Measurements from ENCODE around the gene ADIG.

ADIG gene

DNA sequence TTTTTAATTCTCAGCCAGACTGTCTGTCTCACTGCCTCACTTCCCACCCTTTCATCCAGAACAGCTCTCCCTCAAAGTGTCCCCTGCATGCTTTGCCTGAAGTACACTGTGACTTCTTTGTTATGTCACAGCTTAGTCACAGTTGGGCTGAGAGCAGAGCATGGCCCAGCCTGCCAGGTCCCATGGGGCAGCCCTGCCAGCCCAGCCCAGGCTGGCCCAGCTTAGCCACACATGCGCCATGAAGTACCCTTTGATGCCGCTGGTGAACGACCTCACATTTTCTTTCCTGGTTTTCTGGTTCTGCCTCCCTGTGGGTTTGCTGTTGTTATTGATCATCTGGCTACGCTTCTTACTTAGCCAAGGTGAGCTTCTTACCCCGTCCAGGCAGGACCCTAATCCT, at the start of gene ADIG:
Gene ADIG (plus strand): TSS at position 185 of the 400 bp plus-strand sequence. CDS start 54 bp downstream, at position 239.
- no peak for DNase-seq (ENCODE audit: low read depth in 2 of 2)

- DNase-seq (ENCODE audit: low read depth in 2 of 2) = peak in 1 of 2 donors; percentile 2
These were observed 46.2 kb upstream of the ADIG start for GRCh38 chr20:38534756-38535155.

DNA sequence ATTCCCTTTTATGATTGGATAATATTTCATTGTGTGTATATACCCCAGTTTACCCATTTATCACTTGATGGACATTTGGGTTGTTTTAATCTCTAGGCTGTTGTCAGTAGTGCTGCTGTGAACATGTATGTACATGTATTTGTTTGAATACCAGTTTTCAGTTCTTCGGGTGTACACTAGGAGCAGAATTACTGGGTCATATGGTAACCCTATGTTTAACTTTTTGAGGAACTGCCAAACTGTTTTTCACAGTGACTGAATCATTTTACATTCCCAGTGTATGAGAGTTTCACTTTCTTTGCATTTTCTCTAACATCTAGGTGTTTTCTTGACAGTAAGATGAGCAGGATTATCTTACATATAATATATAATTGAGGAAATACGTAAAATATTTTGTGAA, 44.7 kb upstream of the ADIG start:
- no peak for DNase-seq (ENCODE audit: low read depth in 2 of 2)

- no peak for DNase-seq (ENCODE audit: low read depth in 2 of 2)
These were observed 43.8 kb upstream of the ADIG start for GRCh38 chr20:38537176-38537575.

DNA sequence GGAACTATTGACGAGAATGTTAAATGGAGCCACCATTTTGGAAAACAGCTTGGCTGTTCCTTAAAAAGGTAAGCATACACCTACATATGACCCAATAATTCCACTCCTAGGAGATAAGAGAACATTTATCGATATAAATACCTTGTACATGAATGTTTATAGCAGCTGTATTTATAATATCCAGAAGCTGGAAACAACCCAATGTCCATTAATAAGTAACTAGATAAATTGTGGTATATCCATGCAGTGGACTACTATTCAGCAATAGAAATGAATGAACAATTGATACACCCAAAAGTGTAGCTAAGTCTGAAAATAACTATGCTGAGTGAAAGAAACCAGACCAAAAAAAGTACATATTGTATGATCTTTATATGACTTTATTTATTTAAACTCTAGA, 42.2 kb upstream of the ADIG start:
- no peak for DNase-seq (ENCODE audit: low read depth in 2 of 2)

GRCh38 chr20:38543014-38543906, 37.7 kb upstream of the ADIG start:
- DNase-seq (ENCODE audit: low read depth in 2 of 2) = no peak

DNA sequence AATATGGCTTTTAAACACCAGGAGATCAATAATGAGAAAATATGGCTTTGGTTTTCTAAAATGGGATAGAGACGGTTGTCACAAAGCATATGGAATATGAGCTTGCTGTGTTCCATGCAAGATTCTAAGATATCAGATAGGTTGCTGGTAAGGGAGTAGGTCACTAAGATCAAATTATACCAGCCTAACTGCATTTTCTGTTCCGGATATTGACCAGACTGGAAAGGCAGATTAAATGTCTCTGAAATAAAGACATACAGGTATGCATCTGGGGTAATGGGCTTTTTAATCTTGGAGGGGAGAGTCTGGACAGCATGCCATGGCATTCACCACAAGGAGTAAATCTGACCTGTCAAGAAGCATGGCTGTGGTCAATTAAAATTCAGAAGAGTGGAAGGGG, 35.2 kb upstream of the ADIG start:
- no peak for DNase-seq (ENCODE audit: low read depth in 2 of 2)

- no peak for DNase-seq (ENCODE audit: low read depth in 2 of 2)
These were observed 33.5 kb upstream of the ADIG start for GRCh38 chr20:38547288-38548085.

DNA sequence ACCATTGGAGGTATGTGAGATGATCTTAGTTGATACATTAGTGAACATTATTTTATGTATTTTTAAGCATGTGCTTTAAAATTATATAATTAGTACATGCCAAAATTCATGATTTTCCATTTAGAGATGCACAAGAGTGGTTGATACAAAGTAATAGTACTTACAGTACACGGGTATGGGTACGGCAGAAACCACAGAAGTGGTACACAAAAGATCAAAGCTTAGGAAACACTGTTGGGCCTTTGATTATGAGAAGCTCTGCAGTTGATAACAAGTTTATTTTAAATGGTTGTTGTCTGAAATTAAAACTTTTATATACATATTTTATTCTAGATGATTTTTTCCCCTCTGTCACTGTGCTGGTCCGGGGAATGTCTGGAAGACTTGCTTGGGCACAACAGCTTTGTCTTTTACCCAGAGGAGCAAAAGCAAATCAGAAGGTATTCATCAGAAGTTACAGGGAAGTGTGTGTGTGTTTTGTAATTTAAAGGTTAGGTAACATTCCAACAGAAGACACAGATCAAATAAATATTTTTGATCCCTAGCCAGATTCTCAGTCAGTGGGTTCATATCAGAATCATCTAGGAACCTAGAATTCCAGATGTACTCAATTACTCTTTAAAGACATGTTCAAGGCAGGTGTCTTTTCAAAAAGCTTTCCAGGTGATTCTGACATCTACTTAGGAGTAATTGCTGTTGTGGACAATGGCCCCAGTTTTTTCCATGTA, 32.5 kb upstream of the ADIG start:
- DNase-seq (ENCODE audit: low read depth in 2 of 2) = no peak

DNA sequence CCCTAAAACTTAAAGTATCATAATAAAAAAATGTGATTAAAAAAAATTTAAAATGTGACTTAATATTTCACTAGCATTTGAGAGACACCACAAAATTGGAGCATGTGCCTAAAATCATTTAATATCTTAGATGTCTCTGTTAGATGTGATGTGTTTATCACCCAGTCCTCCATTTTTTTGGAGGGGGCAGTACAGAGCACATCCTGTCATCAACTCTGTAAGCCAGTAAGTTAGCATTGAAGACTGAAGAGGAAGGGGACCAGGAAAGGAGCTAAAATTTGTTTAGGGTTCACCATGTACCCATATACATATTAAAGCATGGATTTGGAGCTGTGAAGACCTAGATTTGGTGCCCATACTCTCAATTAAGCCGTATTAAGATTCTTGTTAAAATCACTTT, 30.7 kb upstream of the ADIG start:
- no peak for DNase-seq (ENCODE audit: low read depth in 2 of 2)

DNA sequence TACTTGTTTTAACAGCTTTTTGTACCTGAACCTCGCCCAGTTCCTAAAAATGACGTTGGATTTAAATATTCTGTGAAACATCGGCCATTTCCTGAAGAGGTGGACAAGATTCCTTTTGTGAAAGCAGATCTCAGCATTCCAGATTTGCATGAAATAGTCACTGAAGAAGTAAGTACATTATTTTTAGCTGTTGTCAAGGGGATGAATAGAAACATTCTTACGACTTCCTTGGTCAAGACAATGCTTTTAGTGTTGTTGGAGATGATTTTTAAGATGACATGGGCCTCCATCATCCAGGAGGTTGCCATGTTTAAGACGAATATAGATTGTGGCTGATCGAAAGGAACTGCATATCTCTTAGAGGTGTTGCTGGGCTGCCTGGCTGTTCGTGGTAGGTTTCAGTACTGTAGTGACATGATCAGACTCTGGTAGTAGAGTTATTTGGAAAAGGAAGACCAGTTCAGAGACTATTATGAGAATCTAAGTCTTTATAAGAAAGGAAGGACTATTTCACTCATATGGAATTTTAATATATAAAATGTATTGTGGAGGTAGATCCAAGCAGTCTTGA, 29.9 kb upstream of the ADIG start:
- no peak for DNase-seq (ENCODE audit: low read depth in 2 of 2)

- no peak for DNase-seq (ENCODE audit: low read depth in 2 of 2)
These were observed 26.0 kb upstream of the ADIG start for GRCh38 chr20:38554986-38555385.

GRCh38 chr20:38555395-38555794, 25.6 kb upstream of the ADIG start:
- DNase-seq (ENCODE audit: low read depth in 2 of 2) = no peak

GRCh38 chr20:38557174-38557573, 23.8 kb upstream of the ADIG start:
- DNase-seq (ENCODE audit: low read depth in 2 of 2) = no peak

DNA sequence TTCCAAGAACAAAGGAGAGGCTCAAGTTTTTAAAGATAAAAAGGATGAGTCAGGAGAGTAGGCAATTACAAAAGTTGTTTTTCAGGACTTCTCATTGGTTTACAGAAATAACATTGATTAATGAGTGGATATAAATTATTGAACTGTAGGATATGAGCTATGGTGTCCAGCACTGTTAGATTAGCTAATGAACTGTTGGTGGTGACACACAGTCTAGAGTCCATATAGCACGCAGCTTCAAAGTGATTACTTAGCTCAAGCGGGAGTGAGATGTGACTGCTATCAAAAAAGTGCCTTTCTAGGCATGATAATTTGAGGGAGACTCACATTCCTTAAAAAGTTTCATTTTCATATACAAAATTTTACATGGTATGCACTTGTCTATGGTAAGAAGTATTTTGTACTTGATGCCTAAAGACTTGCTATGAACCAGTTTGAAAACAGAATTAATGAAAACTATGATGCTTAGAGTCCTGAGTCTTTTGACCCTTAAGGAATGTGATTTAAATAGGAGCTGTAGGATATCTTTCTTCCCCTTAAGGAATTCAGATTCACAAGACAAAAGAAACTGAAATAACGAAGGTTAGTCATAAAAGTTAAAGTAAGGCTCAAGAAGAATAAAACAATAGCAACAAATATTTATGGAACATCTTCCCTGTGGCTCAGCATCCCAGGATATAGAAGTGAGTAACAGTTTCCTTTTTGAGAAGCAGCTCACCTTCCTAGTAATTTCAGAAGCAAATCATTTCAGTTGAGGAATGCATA, 22.2 kb upstream of the ADIG start:
- no peak for DNase-seq (ENCODE audit: low read depth in 2 of 2)

DNA sequence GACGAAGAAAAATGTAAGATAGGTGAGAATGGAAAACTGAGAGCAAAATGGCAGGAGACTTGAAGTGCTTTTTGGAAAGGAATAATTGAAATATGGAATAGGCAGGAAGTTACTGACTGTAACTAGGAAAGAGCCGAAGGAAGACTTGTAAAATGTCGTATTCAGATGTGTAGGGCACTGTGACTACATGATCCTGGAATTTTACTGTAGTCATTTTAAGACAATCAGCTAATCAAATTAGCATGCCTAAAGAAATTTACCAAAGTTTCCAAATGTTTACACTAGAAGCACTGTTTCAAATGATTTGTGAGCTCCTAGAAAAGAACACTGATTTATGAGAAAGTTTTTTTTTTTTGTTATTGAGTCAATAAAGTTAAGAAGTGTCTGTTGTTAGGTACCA, 21.2 kb upstream of the ADIG start:
- no peak for DNase-seq (ENCODE audit: low read depth in 2 of 2)

DNA sequence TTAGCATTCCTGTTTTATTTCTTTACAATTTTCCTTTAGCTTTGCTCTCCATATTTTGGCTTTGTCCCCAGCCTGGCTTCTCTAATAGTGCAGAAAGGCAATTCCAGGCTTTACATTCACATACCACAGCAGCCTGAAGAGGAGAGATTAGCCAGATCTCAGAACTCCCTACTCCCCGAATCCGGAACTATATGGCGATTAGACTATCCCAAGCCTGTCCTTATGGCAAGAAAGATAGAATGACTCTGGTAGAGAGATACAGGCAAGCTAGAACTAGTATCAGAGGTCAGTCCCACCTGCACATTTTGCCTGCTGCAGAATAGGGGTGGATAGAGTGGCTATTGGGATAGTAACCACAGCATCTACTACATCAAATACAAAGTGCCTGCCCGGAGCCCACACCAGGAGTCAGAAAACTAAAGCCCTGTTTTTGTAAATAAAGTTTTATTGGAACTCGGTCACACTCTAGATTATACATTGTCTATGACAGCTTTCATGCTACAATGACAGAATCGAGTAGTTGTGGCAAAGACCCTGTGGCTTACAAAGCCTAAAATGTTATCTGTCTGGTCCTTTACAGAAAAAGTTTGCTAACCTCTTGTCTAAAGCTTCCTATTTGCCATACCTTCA, 17.1 kb upstream of the ADIG start:
- DNase-seq (ENCODE audit: low read depth in 2 of 2) = no peak

DNA sequence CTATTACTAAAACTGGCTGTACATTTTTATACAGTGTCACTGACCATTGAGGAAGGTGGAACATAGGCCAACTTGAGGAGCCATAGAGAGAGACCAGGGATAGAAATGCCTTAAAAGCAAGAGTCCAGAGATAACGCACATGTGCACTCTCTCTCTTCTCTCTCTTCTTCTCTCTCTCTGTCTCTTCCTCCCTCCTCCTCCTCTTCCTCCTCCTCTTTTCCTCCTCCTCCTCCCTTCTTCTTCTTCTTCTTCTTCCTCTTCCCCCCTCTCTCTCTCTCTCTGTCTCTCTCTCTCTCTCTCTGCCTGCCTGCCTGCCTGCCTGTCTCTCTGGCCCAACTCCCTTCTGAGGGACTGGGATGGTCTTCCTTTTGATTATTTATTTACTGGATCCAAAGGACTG, 16.3 kb upstream of the ADIG start:
- no peak for DNase-seq (ENCODE audit: low read depth in 2 of 2)

DNA sequence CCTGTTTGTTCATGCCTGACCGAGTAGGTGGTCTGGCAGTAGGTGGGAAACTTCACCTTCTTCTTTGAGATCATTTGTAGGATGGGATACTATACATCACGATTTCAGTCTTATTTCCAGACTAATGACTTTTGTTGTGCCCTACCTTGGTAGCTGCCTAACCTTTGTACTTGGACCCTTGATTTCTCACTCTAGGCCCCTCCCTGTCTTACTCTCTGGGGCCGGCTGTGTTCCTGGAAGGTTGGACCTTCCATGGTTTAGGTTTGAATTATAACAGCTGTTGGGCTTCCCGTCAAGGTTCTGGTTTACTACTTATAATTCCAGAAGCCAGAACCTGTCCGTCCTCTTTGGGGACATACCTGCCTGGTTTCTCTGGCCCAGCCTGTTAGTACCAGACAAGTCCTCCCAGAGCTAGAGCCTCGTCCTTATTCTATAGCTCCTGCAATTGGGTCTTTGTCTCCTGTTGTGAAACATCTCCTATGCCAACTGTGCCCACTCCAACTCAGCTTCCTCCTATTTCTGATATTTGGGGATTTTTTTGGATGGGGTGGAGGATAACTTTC, 14.9 kb upstream of the ADIG start:
- DNase-seq (ENCODE audit: low read depth in 2 of 2) = no peak

DNA sequence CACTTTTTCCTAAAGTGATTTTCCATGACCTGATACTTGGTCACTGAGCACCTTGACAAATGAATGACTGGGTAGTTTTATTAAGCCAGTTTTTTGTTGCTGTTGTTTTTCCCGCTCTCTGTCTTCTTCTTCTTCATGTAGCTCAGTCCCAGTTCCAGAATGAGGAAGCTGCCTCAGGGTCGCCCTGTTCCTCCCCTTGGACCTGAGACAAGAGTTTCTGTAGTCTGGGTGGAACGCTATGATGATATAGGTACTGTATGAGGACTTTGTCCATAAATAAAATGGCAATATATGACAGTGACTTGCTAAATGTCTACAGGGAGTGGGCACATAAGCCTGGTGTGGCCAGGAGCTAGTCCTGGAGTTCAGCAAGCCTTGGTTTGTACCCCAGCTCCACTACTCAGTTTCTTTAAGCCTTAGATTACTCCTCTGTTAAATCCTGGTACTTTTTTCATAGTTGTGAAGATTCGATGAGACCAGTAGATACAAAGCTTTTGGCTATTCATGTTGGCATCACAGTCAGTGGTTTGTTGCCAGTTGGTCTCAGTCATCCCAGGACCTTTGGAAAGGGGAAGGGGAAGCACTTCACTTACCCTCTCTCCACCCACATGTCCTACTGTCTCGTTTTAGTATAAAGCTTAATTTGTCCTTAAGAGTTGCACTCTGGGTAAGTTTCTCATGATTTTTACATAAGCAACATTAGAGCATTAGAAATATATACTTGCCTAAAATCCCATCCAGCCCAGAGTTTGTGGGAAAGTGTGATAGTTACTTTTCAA, 11.1 kb upstream of the ADIG start:
- no peak for DNase-seq (ENCODE audit: low read depth in 2 of 2)

Measured in activated CD4-positive, alpha-beta T cell treated with anti-CD3 and anti-CD28 coated beads for 24 hours (primary cell).